HG02943 (cell line): ENCODE results near the gene PKP4.

Experiments
- ATAC-seq: cut with Tn5 transposase; IDR thresholded peaks from one replicate; pipeline ENCODE4 v1.9.1; 2021; ENCODE audit warnings: mild to moderate bottlenecking, low read depth, moderate library complexity; ENCODE audit not compliant: unreplicated experiment

PKP4 gene

DNA sequence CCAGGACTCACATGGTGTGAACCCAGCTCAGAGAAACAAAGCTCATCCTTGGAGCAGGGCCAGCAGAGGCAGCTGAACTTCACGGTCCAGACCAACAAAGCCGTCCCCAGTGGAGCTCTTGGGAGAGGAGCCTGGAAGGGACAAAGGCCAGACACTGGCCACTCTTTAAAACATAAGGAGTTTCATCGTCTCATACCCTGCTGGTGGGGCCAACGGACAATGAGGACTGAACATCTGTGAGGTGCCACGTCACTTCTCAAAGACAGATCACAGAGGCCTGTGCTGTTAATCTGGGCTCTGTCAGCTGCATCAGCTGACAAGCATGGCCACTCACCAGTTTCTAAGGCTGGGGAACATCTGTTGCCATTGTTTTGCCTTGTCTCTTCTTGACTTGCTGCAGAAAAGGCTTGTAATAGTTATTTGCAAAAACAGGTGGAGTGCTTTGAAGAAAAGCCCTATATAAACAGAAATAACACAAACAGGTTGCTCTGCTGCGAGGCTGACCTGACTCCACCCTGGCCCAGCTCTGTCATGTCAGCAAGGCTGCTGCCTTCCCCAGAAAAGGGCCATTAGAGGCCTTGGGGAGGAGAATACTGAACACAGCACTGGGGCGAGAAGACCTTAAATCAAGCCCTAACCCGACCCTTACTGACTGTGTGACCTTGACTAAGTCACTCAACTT is 270.3 kb downstream of the PKP4 start:
- ATAC-seq, result no peak

DNA sequence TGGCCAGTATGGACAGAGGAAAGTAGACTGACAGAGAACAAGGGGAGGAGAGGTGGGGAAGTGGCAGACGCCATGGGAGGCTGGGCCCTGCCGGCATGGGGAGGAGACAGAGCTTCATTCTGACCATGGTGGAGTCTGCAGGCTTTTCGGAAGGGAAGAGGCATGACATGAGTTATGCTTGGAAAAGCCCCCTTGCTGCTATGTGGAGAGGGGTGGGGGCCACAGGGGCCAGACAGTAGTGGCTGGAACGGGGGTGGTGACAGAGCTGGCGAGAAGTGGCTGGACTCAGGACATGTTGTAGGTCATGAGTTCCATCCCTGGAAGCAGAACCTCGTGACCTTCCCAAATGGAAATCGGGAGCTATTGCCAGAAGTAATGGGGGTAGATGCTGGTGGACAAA is 271.7 kb downstream of the PKP4 start:
- no peak for ATAC-seq

DNA sequence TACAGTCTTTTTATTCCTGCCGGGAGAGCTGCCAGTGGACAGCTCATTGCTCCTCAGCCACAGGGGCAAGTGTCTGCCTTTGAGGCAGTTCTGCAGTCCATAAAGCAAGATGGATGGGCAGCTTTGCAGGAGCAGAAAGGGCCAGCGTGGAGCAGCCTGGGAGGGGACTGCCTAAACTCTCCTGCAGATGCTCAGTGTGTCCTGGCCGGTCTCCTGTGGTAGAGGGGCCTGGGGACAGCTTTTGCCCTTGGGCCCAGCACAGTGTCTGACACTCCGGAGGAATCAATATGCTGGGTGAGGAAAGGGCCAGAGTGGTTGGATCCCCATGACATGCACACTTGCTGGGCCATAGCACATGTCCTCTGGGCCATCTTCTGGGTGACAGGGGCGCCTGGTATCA is 272.7 kb downstream of the PKP4 start:
- no peak for ATAC-seq

DNA sequence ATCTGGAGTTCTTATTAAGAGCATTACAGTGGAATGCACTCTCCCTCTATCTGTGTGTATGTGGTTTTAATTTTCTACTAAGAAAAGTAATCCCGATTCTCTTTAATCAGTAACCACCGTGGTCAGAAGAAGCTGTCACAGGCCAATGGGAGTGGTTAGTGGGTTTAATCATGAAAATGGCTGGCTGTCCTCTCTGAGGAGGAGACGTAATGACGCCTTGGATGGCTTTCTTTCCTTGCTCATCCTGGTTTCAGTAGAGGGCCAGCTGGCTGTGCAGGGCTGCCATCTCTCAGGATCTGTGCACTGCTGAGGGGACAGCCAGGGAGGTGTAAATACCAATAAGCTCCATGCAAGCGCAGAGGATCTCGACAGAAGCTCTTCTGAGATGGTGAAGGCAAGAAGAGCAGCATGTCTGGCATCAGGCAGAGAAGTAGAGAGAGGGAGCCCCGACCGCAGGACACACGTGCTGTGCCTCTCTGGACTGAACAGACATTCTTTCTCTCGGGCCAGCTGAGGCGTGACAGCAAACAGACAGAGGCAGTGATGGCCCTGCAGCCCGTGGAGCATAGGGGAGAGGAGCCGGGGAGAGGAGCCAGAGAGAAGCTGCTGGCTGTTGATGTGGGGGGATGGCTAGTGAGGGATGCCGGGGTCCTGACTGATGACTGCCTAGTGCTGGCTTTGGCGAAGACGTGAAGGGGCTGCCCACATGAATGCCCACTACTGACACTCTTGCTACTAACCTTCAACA is 273.3 kb downstream of the PKP4 start:
- no peak for ATAC-seq

DNA sequence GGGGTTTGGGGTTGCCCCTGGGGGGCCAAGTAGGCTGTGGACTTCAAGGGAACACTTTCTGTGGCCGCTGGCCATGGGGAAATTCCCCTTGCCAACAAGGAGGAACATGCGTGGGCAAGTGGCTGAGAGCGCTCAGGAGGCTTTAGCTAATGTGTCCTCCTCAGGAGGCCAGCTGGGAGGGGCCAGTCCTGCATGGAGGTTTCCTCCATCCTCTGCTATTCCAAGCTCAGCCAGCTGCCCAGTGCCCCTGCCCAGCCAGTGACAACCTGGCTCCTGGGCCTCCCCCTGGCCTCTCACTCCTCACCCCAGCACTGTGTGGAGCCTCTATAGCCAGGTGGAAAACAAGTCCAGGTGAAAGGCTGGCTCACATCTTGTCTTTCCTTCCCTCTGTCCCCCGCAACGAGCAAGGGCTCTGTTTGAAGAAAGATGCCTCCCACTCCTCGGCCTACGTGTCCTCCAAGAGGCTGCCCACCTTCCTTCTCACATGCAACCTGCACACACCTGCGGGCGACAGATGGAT is 273.9 kb downstream of the PKP4 start:
- ATAC-seq, result no peak

DNA sequence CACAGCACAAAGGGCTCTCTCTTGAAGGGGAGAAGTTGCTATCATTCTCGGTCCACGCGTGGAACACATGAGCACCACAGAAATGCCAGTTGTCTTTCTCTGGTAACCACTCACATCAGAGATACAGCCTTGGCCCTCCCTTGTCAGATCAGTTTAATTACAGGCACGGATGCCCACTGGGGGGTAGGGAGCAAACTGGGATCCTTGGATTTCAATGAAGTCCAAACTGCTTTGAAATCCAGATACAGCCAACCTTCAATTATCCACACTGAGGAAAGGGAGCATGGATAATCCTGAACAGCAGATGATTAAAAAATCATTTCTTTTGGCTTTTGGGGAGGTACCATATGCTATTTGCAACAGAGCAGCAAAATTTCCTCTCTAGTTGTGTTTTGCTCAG is 274.6 kb downstream of the PKP4 start:
- no peak for ATAC-seq
